CD14-positive monocyte (primary cell): ENCODE measurements around the gene FASTK. TPM values are rescaled to one million over a fixed set of nuclear protein-coding genes. Genes with fewer than 3 reads are reported as not detected.
A peak's percentile ranks its signal among the peaks of the same experiment; 100 is the strongest.

Experiments
- DNase-seq, 3 donors: peaks; one replicate each; pipeline ENCODE4 v3.0.0-alpha.2; 2011 to 2022
- H2AFZ ChIP-seq: 2 replicates; pipeline ENCODE4 v1.6.0; 2012; ENCODE audit warnings: mild to moderate bottlenecking, low read depth, low read length, inconsistent platforms; ENCODE audit not compliant: insufficient read depth, poor library complexity, severe bottlenecking
- H3K27ac ChIP-seq, 2 donors: 1 replicate in 1 of 2; 2 replicates in 1 of 2; pipeline ENCODE4 v1.5.1; 2012 to 2013; ENCODE audit warnings: low read length in 2 of 2, control low read depth in 1 of 2, inconsistent platforms in 1 of 2, low read depth in 1 of 2, mild to moderate bottlenecking in 1 of 2
- H3K27me3 ChIP-seq, 2 donors: one replicate each; pipeline versions ENCODE4 v1.6.0 to v1.6.1; 2011 to 2013; ENCODE audit warnings: low read length in 2 of 2; ENCODE audit not compliant: control insufficient read depth in 2 of 2, insufficient read depth in 2 of 2
- H3K36me3 ChIP-seq, 2 donors: replicated peaks in 1 of 2; 1 replicate in 1 of 2; 2 replicates in 1 of 2; pipeline versions ENCODE4 v1.5.1 to v1.6.1; 2012 to 2013; ENCODE audit warnings: low read length in 2 of 2, control low read depth in 1 of 2, inconsistent platforms in 1 of 2, mild to moderate bottlenecking in 1 of 2; ENCODE audit not compliant: insufficient read depth in 2 of 2, control insufficient read depth in 1 of 2
- H3K4me1 ChIP-seq, 2 donors: 1 replicate in 1 of 2; 2 replicates in 1 of 2; pipeline versions ENCODE4 v1.5.1 to v1.6.1; 2012 to 2013; ENCODE audit warnings: low read length in 2 of 2, control low read depth in 1 of 2, inconsistent platforms in 1 of 2, mild to moderate bottlenecking in 1 of 2, moderate library complexity in 1 of 2; ENCODE audit not compliant: insufficient read depth in 2 of 2, control insufficient read depth in 1 of 2
- H3K4me2 ChIP-seq: replicated peaks from 2 replicates; pipeline ENCODE3; 2012; ENCODE audit warnings: low read length, moderate library complexity, mild to moderate bottlenecking; ENCODE audit not compliant: poor library complexity, severe bottlenecking; ENCODE audit errors: extremely low read depth
- H3K4me3 ChIP-seq, 3 experiments: fragments of 200-600 bp in 1 of 3; sonication (generic) in 1 of 3; replicated peaks in 1 of 3; 1 replicate in 2 of 3; 2 replicates in 1 of 3; pipeline ENCODE4 v1.5.1; 2011 to 2013; ENCODE audit warnings: low read length in 3 of 3, mild to moderate bottlenecking in 3 of 3, control low read depth in 2 of 3, low read depth in 2 of 3, inconsistent platforms in 1 of 3, moderate library complexity in 1 of 3
- H3K79me2 ChIP-seq: 2 replicates; pipeline ENCODE4 v1.6.0; 2012; ENCODE audit warnings: mild to moderate bottlenecking, control low read depth, inconsistent platforms, low read length, moderate library complexity; ENCODE audit not compliant: insufficient read depth
- H3K9ac ChIP-seq: 2 replicates; pipeline ENCODE4 v1.6.0; 2017; ENCODE audit warnings: low read length, mild to moderate bottlenecking; ENCODE audit not compliant: insufficient read depth, poor library complexity, severe bottlenecking
- H3K9me3 ChIP-seq, 2 donors: replicated peaks in 1 of 2; 1 replicate in 1 of 2; 2 replicates in 1 of 2; pipeline versions ENCODE4 v1.5.1 to v1.6.1; 2012 to 2013; ENCODE audit warnings: low read length in 2 of 2, control low read depth in 1 of 2; ENCODE audit not compliant: control insufficient read depth in 1 of 2, insufficient read depth in 1 of 2
- H4K20me1 ChIP-seq: 2 replicates; pipeline ENCODE4 v1.6.0; 2012; ENCODE audit warnings: mild to moderate bottlenecking, low read length, control low read depth, moderate library complexity; ENCODE audit not compliant: insufficient read depth
- H3K27ac Mint-ChIP-seq, 7 donors: one replicate each; pipeline ENCODE4 v1.8.0; 2020; ENCODE audit warnings: mild to moderate bottlenecking in 7 of 7, mixed read lengths in 7 of 7, moderate library complexity in 6 of 7, inconsistent platforms in 2 of 7
- H3K27me3 Mint-ChIP-seq, 3 donors: one replicate each; pipeline ENCODE4 v1.8.0; 2021 to 2022; ENCODE audit warnings: low read depth in 3 of 3, mild to moderate bottlenecking in 3 of 3, mixed read lengths in 3 of 3, moderate library complexity in 3 of 3, inconsistent platforms in 1 of 3
- H3K36me3 Mint-ChIP-seq, 2 donors: one replicate each; pipeline ENCODE4 v1.8.0; 2020; ENCODE audit warnings: mixed read lengths in 2 of 2, inconsistent platforms in 1 of 2, mild to moderate bottlenecking in 1 of 2
- H3K4me1 Mint-ChIP-seq: one replicate; pipeline ENCODE4 v1.8.0; 2020; ENCODE audit warnings: mild to moderate bottlenecking, mixed read lengths
- H3K4me3 Mint-ChIP-seq, 2 donors: one replicate each; pipeline ENCODE4 v1.8.0; 2020; ENCODE audit warnings: mild to moderate bottlenecking in 2 of 2, mixed read lengths in 2 of 2, moderate library complexity in 1 of 2
- H3K9me3 Mint-ChIP-seq, 7 donors: one replicate each; pipeline ENCODE4 v1.8.0; 2020 to 2022; ENCODE audit warnings: mixed read lengths in 7 of 7, mild to moderate bottlenecking in 6 of 7, moderate library complexity in 6 of 7, inconsistent platforms in 2 of 7
- WGBS: methylation state at CpG from one replicate; pipeline ENCODE4 v1.1.5; 2013; ENCODE audit warnings: missing lambda C conversion rate; ENCODE audit not compliant: insufficient coverage; 5-methylcytosine and 5-hydroxymethylcytosine counted together
- intact Hi-C, 2 donors: fragments of 100-400 bp; cut with micrococcal nuclease; formaldehyde crosslinking; loops; one replicate each; pipeline versions ENCODE4 v1.15.0 to v1.15.1; 2023
- polyA plus RNA-seq, 3 donors: library from polyadenylated mRNA; depleted of rRNA in 1 of 3; unstranded in 2 of 3; stranded (reverse) in 1 of 3; fragments of 300-500 nt in 2 of 3; fragments of >200 nt in 1 of 3; fragmentation: Illumina TruSeq in 2 of 3; gene quantifications; 1 replicate in 2 of 3; 2 replicates in 1 of 3; pipeline ENCODE4 v1.2.3, GENCODE V29; 2012 to 2021
- TF ChIP-seq, protein P1 (sequence below): fragments of 200-600 bp; IDR thresholded peaks from one replicate; pipeline ENCODE4 v1.8.0; 2022; ENCODE audit warnings: antibody characterized with exemption, mild to moderate bottlenecking

FASTK gene
- polyA plus RNA-seq, 3 donors: 34.7 to 110 (median 38.6) TPM

DNA sequence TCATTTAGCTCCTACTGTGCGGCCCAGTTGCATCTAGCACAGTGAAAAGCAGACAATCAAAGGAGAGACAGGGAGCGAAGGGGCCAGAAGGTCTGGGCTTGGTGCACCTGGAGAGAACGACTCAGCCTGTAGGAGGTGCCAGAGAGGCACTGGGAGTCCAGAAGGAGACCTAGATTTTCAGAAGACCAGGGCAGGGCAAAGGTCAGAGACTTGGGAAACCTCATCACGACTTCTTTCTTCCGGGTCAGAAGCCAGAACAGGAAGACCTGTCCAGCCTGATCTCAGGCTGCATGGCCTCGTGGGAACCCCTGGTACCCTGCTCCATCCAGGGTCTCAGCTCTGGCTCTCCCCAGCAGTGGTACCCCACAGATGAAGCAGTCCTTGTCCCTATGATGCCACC is 10.8 kb upstream of the FASTK start:
- intact Hi-C loops: loop anchor here (1.0 to 10.0 kb wide), 2 partner anchors 20 to 57 kb away; no protein-coding TSS in a partner anchor
- Histone ChIP-seq H3K36me3 (peaks cover 2 to 17% of the 10 kb centered on the region in 2 donors), H3K27me3 (no peaks in the 10 kb centered on the region), H3K9ac (no peak overlapping the region), H2AFZ (no peak overlapping the region), H3K4me3 (no peak overlapping the region), H3K4me2 (no peak overlapping the region), H3K79me2 (peaks cover 74% of the 10 kb centered on the region), H3K9me3 (no peaks in the 10 kb centered on the region), H3K4me1 (peaks cover 37 to 49% of the 10 kb centered on the region in 2 donors), H3K27ac (no peak overlapping the region), H4K20me1 (peaks cover 94% of the 10 kb centered on the region)
- no peaks in the 10 kb centered on the region for H3K27me3 Mint-ChIP-seq
- peak overlapping the region in 2 of 7 donors; percentile 25 to 59 for H3K27ac Mint-ChIP-seq
- WGBS: 61% methylated on average over 6 of the region's 6 CpGs
- no peak overlapping the region for H3K4me3 Mint-ChIP-seq
- peak; percentile 53 to 73 (median 64) for DNase-seq
- peaks cover 45% of the 10 kb centered on the region for H3K4me1 Mint-ChIP-seq
- peaks cover 23% of the 10 kb centered on the region in 2 donors for H3K36me3 Mint-ChIP-seq
- H3K9me3 Mint-ChIP-seq: peaks cover 0 to 3% (median 0%) of the 10 kb centered on the region in 7 donors
- TF ChIP-seq, protein P1, sequence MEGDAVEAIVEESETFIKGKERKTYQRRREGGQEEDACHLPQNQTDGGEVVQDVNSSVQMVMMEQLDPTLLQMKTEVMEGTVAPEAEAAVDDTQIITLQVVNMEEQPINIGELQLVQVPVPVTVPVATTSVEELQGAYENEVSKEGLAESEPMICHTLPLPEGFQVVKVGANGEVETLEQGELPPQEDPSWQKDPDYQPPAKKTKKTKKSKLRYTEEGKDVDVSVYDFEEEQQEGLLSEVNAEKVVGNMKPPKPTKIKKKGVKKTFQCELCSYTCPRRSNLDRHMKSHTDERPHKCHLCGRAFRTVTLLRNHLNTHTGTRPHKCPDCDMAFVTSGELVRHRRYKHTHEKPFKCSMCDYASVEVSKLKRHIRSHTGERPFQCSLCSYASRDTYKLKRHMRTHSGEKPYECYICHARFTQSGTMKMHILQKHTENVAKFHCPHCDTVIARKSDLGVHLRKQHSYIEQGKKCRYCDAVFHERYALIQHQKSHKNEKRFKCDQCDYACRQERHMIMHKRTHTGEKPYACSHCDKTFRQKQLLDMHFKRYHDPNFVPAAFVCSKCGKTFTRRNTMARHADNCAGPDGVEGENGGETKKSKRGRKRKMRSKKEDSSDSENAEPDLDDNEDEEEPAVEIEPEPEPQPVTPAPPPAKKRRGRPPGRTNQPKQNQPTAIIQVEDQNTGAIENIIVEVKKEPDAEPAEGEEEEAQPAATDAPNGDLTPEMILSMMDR: peak; percentile 75

DNA sequence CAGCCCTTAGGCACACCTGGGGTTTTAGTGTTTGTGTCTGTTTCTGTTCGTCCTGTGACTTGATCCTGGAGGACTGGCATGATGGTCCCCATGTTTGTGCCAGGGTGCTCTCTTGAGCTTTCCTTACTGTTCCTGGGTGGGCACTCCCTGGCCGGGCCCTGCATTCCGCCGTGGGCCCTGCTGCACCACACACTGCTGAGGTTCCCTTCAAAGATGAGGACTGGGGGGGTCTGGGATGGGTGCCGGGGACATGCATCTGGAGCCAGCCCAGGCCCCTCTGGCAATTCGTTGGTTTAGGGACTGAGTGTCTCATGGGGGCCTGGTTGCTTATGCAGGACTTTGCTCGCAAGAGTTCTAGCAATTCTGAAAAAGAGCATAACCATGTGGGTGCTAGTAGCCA is 10.4 kb upstream of the FASTK start:
- TF ChIP-seq, protein P1: no peak
- no peaks in the 10 kb centered on the region for H3K27me3 Mint-ChIP-seq
- no peak overlapping the region for H3K4me3 Mint-ChIP-seq
- peaks cover 90% of the 10 kb centered on the region for H4K20me1 ChIP-seq
- intact Hi-C loops: loop anchor here (1.0 to 10.0 kb wide), 2 partner anchors 20 to 56 kb away; no protein-coding TSS in a partner anchor
- H3K4me1 Mint-ChIP-seq: peaks cover 45% of the 10 kb centered on the region
- peaks cover 37 to 50% of the 10 kb centered on the region in 2 donors for H3K4me1 ChIP-seq
- H3K4me3 ChIP-seq: no peak overlapping the region
- H3K9me3 ChIP-seq: no peaks in the 10 kb centered on the region
- H3K36me3 ChIP-seq: peaks cover 2 to 17% of the 10 kb centered on the region in 2 donors
- no peak overlapping the region for H3K27ac ChIP-seq
- H3K9me3 Mint-ChIP-seq: peaks cover 0 to 3% (median 0%) of the 10 kb centered on the region in 7 donors
- peak overlapping the region in 3 of 7 donors; percentile 10 to 59 (median 25) for H3K27ac Mint-ChIP-seq
- DNase-seq: no peak
- no peak overlapping the region for H3K9ac ChIP-seq
- no peak overlapping the region for H2AFZ ChIP-seq
- no peaks in the 10 kb centered on the region for H3K27me3 ChIP-seq
- no peak overlapping the region for H3K4me2 ChIP-seq
- peaks cover 71% of the 10 kb centered on the region for H3K79me2 ChIP-seq
- H3K36me3 Mint-ChIP-seq: peaks cover 22% of the 10 kb centered on the region in 2 donors
- WGBS: 95% methylated on average over 5 of the region's 7 CpGs
